SK-N-DZ (cell line): ENCODE measurements around the gene DAGLB.
"Not testable (repeated sequence)": the region's sequence is repeated elsewhere in the genome, so short reads cannot be mapped to it uniquely, and the experiment has no call there.

Experiments used
- DNase-seq: peaks from one replicate; pipeline ENCODE4 v3.0.0-alpha.2; 2015; ENCODE audit warnings: low spot score

The DAGLB gene

DNA sequence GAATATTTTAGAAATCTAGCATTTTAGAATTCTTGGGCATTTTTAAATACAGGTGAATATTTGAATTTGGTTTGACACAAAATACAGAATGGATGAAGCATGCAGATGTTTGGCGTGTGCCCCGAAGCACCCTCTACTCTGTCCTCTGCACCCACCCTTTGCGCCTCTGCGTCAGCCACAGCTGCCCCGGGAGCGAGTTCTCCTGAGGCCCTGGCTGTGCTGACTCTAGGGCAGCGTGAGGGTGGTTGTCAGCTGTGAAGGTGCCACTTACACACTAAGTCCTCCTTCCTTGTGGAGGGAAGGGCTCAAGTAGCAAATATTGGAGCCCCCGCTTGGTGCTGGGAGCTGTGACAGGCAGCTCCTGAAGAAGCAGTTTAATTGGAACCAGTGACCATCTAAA lies 48.4 kb downstream of the DAGLB start:
- DNase-seq: no peak

DNA sequence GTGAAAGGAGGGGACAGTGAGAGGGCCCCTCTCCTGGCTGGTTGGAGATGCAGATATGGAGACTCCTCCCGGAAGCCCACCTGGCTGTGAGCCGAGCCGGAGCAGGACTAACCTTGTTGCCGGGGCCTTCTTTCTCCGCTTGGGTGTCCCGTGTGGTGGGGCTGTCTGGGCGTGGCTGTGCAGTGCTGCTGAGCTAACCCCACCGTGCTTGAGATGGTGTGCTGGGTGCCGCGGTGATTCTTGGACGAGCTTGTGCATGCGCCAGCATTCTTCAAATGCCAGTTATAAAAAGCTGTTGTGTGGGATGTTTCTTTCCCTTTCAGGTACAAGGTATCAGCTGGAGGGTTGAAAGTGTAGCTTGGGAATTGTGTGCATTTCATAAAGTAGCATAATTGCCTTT lies 48.8 kb downstream of the DAGLB start:
- DNase-seq: no peak

DNA sequence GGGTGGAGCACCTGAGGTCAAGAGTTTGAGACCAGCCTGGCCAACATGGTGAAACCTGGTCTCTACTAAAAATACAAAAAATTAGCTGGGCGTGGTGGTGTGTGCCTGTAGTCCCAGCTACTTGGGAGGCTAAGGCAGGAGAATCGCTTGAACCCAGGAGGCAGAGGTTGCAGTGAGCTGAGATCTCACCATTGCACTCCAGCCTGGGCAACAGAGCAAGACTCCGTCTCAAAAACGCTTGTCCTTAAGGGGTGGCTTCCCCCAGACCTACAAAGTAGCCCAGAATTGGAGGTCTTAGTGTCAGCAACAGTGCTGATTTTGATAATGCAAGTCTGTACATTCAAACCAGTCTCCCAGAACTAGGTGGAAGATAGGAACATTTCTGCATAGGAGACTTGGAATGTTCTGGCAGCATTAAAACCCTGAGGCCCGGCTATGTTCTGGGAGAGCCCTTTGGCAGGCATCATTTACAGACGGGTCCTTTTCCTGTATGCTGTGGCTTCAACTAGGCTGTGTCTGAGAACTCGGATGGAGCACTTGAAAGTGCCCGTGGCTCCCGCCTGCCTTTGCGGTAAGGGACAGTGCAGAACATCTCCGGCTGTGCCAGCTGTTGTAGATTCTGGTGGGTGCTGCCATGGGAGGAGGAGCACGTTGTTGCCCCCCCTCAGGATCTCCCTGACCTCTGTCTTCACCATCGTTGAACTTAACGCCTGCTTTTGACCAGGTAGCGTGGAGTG lies 49.8 kb downstream of the DAGLB start:
- DNase-seq: not testable (repeated sequence)

DNA sequence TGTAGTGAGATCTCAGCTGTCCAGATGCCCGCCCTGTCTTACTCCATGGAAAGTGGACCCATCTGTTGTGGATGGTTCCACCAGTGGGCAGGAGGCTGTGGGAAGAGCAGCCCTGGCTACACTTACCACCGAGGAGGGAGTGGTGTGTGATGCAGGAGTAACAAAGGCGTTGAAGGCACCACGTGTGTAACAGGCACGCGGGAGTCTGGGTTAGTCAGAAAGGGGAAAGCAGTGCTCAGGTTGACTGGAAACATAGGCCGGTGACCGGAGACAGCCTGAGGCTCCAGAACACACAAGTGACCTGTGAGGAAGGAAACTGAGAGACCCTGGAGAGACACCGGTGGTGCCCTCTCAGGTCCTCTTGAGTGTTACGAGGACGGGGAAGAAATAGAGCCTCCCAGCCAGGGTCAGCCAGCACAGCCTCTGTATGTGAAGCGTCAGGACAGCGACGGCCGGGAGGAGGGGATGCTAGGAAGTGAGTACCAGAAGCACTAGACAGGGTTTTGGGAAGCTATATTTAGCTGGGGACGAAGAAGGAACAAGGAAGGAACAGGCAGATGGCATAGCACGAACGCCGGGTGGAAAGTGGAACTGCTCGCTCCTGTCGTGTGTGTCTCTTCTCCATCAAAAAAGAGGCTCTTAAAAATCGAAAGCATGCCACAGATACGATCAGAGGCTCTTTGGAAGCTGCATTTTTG lies 51.7 kb downstream of the DAGLB start:
- no peak for DNase-seq

DNA sequence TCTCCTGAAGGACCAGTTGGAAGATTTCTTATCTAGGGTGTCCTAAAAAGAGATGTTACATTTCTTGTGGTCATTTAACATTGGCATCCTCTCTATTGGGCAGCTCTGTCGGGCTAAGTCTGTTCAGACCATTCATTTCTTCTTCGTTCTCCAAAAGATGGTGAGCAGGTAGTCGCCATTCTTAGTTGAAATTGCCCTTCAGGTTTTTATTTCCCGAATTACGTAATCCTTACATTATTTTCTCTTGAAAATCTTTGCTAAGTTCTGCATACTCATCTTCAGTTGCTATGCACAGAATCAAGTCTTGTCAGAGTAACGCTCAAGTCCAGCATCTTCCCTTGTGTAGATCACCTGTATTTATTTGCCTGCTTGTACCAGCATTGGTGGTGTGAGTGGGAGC lies 53.6 kb downstream of the DAGLB start:
- DNase-seq: no peak

DNA sequence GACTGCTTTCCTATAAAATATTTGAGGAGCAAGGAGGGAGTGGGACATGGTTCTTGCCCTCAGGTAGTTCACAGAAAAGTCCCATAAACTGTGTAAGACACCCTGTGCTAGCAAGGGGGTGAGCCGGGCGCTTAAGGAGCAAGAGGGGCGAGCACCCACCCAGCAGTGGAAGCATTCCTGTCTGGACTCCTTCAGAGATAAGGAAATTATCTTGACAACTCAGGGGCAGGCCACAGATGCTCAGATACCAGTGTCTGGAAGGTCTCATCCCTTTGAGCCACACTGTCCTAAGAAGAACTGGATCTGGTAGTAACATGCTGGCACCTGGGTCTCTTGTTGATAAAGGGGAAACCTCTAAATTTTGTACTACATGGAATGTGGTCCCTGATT lies 54.1 kb downstream of the DAGLB start:
- DNase-seq: peak; percentile 87

DNA sequence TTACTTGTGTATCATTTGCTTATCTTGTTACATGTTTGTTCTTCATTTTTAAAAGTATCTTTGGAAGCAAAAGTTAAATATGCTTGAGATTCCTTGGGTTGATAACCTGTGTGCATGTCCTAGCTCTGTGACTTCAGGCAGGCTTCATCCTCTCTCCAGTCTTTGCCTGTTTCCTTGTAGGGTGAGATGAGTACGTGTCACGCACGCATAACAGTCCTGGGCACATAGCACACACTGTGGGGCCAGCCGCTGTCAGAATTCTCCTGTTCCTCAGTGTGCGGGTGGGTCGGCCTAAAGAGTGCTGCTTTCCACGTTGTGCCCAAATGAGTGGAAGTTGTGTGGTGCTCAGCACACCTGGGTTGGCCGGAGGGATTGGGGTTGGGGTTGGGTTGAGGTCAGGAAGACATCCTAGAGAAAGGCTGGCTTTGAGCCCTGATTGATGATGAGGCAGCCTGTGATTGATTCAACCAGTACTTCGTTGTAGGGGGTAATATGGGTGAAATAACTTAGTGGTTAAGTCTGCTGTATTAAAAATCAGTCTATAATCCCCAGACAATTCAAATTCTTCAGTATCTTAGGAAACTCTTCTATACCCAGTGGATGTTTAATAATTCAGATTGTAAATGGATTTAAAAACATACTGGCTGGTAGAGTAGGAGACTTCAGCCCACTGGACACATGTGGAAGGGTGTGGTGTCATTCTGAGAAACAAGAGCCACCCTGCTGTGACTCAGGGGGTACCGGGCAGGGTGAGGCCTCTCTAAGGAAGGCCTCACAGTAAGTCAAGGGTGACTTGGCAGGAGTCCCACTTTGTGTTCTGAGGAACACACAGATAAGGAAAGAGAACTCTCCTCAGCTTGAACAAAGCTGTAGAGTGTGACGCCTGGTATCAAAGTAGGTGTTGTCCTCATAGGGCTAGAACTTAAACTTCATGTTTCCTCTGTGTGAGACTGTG lies 54.8 kb downstream of the DAGLB start:
- no peak for DNase-seq

DNA sequence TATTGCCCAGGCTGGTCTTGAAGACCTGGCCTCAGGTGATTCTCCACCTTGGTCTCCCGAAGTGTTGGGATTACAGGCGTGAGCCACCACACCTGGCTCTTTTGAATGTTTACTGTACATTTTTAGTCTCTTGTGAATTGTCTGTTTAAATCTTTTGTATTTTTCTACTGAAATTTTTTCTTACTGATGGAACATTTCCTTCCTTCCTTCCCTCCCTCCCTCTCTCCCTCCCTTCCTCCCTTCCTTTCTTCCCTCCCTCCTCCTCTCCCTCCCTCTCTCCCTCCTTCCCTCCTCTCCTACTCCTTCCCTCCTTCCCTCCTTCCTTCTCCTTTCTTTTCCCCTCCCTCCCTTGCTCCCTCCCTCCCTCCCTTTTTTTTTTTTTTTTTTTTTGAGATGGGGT lies 58.0 kb downstream of the DAGLB start:
- DNase-seq: no peak

DNA sequence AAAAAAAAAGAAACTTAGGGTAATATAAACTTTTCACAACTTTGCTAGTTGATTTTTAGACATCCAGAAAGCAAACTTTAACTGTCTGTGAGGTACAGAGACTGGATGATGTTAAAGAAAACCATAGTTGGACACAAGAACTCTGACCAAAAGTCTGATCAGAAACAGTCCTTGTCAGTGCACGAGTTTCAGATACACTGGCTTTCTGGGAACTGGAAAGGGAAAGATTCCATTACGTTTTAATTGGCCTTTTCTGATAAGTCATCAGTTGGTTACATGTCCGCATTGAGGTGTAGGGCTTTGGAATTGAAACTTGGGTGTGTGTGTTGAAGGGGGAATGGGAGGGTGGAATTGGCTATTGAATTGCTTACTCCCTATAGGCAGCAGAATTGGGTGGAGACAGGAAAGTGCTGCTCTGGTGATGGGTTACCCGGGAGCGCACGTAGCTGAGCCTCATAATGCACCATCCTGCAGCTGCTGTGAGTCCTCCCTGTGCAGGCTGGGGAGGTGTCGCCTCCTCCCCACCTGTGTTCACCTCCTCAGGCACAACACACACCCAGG lies 59.9 kb downstream of the DAGLB start:
- DNase-seq: no peak

DNA sequence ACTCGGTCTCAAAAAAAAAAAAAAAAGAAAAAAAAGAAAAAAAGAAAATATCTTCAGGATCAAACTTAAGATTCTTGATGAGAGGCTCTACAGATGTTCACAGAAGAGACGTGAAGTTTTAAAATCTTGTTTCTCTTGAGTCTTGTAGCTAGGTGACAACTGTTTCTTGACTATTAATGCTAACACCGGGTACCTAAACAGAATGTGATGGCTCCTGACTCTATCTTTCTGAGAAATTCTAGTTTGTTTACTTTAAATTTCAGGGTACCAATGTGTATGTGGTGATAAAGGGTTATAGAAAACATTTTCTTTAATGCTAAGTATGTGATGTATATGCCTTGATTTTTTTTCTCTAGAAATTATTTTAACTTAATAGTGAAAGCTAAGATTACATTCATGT lies 61.0 kb downstream of the DAGLB start:
- DNase-seq: no peak

DNA sequence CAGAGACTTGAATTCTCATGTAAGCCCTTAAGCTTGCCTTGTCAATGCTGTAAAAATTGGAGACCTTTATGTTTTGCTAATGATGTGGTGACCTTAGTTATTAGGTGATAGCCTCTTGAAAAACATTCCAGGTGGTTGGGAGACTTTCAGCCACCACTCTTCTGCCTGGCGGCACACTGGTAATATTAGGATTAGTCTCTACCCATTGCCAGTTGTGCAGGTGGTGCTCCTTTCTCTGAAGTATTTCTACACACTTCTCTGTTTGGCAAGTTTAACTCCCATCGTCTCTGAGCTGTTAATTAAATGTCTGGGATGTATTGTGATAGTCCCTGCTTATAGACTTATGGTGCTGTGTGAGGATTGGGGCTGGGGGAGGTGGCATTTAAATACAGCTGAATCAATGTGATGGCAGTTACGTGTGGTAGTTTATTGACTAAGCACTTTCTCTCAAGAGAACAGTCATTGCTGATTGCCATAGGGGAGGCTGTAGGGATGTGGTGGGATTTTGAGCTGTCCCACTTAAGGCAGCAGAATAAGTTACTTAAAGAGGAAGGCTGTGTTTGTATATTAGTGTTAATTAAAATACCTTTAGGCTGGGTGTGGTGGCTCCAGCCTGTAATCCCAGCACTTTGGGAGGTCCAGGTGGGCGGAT lies 61.7 kb downstream of the DAGLB start:
- no peak for DNase-seq

DNA sequence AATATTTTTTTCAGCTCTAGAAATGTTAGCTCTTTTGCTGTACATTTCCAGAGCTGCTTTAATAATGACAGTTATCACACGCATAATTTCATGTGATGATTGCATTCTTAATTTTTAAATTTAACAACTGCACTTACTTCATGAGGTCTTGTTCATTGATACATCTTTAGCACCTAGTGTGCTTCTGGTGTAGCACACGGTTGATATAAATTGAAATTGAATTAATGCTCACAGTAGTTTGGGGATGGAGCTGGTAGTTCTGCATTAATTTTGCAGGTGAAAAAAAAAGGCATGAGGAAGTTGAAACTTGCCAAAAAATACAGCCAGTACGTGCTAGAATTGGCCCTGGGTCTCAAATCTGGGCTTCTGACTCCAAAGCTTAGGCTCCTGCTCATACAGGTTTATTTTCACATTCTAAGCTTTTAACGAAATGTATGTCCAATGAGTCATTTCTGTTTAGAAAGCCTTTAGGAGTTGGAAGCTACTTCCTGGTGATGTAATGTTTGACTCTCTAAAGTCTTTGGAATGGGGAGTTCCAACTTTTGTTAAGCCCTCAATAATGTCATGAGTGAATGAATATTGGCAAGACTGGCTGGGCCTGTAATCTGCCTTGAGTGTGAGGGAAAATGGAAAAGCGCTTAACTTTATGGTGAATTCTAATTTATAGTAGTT lies 62.5 kb downstream of the DAGLB start:
- no peak for DNase-seq

DNA sequence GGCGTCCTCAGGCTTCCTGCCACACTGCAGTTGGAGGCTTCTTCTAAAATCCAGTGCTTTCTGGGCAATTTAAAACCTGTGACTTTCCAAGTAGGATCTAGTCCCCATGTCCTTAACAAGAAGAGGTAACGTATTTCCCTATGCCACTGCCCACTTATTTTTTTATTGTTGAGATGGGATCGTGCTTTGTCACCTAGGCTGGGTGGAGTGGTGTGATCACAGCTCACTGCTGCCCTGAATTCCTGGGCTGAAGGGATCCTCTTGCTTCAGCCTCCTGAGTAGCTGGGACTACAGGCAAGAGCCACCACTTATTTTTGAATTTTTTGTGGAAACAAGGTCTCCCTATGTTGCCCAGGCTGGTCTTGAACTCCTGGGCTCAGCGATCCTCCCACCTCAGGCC lies 63.4 kb downstream of the DAGLB start:
- no peak for DNase-seq

DNA sequence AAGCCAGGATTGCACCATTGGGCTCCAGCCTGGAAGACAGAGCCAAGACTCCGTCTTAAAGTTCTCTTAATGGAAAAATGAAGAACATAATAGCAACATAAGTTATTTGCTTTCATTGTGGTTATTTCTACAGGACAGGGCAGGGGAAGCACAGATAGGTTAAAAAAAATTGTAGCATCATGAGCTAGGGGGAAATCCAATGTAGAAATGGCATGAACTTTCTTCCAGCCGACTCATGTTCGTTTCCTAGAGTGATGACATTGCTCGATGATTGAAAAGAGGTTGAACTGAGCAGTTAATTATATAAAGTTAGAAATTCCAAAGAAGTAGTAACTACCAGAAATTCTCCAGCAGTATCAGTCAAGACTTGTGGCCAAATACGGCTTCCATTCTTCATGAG lies 64.9 kb downstream of the DAGLB start:
- no peak for DNase-seq

DNA sequence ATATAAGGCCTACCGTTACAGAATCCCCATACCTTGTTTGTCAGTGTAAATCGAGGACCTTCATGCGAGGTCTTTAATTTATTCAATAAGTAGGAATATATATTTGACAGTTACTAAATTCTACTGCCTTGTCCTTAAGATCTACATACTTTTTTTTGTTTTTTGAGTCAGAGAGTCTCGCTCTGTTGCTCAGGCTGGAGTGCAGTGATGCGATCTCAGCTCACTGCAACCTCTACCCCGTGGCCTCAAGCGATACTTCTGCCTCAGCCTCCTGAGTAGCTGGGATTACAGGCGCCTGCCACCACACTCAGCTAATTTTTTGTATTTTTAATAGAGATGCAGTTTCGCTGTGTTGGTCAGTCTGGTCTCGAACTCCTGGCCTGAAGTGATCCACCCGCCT lies 65.9 kb downstream of the DAGLB start:
- DNase-seq: not testable (repeated sequence)

DNA sequence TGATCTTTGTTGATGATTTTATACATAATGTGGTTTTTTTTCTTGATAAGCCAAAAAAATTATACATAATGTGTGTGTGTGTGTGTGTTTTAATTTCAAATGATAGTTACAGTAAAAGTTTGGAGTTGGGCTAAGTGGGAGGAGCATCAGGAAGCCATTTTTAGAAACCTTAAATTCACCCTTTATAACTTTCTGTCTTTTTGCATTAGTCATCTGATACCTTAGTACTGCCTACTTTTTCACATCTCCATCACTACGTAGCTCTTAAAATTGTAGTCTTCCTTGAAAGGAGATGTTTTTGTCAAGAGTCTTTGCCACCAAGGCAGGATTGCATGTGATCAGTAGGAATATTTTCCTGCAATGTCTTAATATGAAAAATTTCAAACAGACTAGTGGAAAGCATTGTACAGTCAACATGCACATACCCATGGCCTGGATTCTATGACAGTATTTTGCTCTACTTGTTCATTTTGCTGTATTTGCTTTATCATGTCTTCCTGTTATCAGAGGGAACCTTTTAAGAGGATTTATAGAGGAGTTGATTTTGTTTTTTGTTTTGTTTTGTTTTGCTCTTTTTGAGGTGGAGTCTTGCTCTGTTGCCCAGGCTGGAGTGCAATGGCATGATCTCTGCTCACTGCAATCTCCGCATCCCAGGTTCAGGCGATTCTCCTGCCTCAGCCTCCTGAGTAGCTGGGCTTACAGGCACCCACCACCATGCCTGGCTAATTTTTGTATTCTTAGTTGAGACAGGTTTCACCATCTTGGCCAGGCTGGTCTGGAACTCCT lies 67.3 kb downstream of the DAGLB start:
- no peak for DNase-seq

DNA sequence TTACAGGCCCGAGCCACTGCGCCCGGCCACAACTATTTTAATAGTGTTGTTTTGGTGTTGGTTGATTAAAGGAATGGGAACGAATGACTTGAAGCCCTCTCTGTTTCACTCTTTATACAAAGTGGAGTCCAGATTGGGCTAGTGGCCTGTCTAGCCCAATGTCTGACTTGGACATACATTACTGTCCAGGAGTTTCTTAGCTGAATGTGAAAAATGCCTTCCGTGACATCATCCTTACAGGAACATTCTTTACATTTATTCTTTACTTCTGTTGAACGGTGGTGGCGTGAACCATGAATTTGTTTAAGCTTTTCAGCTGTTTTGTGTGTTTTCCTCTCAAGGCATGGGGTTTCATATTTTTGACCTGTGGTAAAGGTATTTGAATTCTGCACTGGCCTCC lies 67.9 kb downstream of the DAGLB start:
- no peak for DNase-seq

DNA sequence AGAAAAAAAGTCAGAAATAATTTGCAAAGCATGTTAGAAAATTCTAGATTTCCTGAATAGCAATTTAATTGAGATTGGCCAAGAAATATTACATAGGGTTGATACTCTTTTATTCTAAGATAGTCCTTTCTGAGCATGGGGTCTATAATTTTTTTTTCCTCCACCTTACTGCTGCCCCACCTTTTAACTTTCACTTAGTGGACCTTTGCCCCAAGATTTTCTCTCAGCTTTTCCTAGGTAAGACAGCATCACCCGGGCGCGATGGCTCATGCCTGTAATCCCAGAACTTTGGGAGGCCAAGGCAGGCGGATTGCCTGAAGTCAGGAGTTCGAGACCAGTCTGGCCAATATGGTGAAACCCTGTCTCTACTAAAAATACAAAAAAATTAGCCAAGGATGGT lies 69.2 kb downstream of the DAGLB start:
- DNase-seq: not testable (repeated sequence)

DNA sequence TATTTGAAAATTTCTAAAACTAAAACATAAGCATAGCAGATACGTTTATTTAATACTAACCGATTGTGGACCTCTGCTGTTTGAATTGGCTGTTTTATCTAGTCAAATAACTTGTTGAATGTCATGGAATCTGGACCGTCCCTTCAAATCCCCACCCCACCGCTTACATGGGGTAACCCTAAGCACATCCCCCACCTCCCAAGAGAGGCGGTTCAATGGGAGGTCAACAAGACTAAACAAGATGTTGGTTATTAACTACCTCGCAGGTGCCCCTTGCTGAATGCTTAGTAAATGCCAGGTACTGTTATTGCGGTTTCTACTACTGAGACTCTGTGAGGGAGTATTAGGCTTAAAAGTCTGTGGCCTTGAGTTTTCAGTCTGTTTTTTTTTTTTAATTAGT lies 70.9 kb downstream of the DAGLB start:
- DNase-seq: no peak
